ENCODE results near the gene SGTA.

SGTA gene

DNA sequence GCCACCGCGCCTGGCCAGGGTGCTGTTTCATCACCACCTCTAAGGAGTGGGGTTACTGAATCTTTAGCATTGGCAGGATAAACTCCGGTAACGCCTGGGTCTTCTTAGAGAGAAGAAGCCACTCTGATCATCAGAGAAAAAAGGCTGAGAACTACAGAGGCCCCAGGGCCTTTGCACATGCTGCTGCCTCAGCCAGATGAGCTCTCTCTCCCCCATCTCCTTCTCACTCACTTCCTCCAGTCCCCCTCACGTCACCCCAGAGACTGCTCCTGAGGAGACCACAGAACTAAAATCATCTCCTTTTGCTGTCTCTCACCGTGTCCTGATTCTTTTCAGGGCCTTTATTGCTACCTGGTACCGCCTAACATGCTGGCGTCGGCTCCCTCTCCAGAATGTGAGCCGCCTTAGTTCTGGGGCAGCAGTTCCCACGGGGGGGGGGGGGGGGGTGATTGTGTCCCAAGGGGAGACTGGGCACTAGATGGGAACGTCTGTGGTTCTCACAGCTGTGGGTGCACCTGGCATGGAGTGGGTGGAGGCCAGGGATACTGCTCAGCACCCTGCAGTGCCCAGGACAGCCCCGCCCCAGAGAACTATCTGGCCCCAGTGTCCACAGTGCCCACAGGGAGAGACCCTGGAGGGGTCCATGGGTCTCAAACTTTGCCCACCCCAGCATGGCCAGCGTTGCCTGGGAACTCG, 56.8 kb downstream of the SGTA start:
- peaks cover 0 to 4% of the 10 kb centered on the region in 2 experiments for H3K4me1 ChIP-seq (ENCODE audit: control insufficient read depth in 1 of 2, insufficient read depth in 1 of 2, low read depth in 1 of 2, low read length in 1 of 2)

DNA sequence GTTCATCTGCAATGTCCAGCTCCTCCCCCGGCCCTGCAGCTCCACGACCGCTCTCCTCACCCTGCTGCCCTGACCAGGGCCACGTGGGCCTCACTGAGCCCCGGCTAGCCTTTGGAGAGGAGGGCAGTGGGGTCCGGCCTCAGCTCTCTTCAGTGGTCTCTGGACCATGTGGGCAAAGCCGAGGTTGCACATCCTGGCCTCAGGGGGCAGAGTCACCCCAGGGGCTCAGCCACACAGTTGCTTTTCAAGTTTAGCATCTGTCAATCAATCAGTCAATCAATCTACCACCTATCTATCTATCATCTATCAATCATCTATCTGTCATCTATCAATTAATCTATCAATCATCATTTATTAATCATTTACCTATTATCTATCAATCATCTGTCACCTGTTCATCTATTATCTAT, 58.9 kb downstream of the SGTA start:
- Histone ChIP-seq H3K4me1 (ENCODE audit: control insufficient read depth in 1 of 2, insufficient read depth in 1 of 2, low read depth in 1 of 2, low read length in 1 of 2) (peaks cover 0 to 4% of the 10 kb centered on the region in 2 experiments), H3K36me3 (no peaks in the 10 kb centered on the region), H3K4me3 (ENCODE audit: low read depth in 1 of 2, low read length in 1 of 2) (no peak overlapping the region), H3K27me3 (peaks cover 95% of the 10 kb centered on the region), H3K9me3 (no peaks in the 10 kb centered on the region), H3K27ac (no peak overlapping the region)
- TF ChIP-seq, protein P1, sequence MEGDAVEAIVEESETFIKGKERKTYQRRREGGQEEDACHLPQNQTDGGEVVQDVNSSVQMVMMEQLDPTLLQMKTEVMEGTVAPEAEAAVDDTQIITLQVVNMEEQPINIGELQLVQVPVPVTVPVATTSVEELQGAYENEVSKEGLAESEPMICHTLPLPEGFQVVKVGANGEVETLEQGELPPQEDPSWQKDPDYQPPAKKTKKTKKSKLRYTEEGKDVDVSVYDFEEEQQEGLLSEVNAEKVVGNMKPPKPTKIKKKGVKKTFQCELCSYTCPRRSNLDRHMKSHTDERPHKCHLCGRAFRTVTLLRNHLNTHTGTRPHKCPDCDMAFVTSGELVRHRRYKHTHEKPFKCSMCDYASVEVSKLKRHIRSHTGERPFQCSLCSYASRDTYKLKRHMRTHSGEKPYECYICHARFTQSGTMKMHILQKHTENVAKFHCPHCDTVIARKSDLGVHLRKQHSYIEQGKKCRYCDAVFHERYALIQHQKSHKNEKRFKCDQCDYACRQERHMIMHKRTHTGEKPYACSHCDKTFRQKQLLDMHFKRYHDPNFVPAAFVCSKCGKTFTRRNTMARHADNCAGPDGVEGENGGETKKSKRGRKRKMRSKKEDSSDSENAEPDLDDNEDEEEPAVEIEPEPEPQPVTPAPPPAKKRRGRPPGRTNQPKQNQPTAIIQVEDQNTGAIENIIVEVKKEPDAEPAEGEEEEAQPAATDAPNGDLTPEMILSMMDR (IDR thresholded peaks at IDR 0.05), result no peak

More for the DNA sequence above, 56.8 kb downstream of the SGTA start:
- no peaks in the 10 kb centered on the region for H3K9me3 ChIP-seq
- TF ChIP-seq, protein P1 (IDR thresholded peaks at IDR 0.05), result no peak
- peaks cover 74% of the 10 kb centered on the region for H3K27me3 ChIP-seq
- H3K4me3 ChIP-seq (ENCODE audit: low read depth in 1 of 2, low read length in 1 of 2), result no peak overlapping the region
- H3K27ac ChIP-seq, result no peak overlapping the region
- peaks cover 8% of the 10 kb centered on the region for H3K36me3 ChIP-seq

DNA sequence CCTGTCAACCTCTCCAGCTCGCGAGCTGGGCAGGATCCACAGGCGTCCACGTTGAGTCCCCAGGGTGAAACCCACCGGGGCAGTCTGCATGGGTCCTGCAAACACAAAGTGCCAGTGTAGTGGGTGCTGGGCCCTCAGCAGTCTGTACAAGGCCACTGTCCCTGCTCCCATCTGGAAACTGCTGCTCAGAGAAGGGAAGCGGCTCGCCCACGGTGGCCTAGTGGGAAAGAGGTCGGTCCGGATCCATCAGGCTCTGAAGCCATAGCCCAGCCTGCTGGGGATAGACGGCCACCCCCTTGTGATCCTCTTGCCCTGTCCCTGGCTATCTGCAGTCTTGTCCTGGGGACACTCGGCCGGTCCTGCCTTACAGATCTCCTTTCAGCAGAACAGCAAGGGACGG, 59.3 kb downstream of the SGTA start:
- TF ChIP-seq, protein P1 (IDR thresholded peaks at IDR 0.05), result no peak
- no peak overlapping the region for H3K27ac ChIP-seq
- H3K4me3 ChIP-seq (ENCODE audit: low read depth in 1 of 2, low read length in 1 of 2), result no peak overlapping the region

DNA sequence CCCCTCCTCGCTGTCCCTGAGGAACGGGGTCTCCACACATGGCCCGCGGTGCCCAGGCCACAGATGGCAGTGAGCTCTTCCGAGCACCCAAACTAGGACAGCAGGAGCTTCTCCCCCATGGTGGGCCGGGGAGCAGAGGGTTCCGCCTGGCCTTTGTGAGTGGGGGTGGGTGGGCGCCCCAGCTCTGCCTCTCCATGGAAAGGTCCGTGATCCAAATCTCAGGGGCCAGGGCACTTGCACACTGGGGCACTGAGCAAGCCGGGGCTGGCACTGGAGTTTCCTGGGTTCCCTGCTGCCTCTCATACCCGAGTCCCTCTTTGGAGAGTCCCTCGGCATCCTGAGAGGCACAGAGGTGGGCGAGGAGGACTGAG, 59.7 kb downstream of the SGTA start:
- Histone ChIP-seq H3K27ac (no peak overlapping the region), H3K9me3 (no peaks in the 10 kb centered on the region), H3K27me3 (peaks cover 95% of the 10 kb centered on the region), H3K4me1 (ENCODE audit: control insufficient read depth in 1 of 2, insufficient read depth in 1 of 2, low read depth in 1 of 2, low read length in 1 of 2) (peaks cover 0 to 4% of the 10 kb centered on the region in 2 experiments), H3K36me3 (no peaks in the 10 kb centered on the region), H3K4me3 (ENCODE audit: low read depth in 1 of 2, low read length in 1 of 2) (no peak overlapping the region)
- TF ChIP-seq, protein P1 (IDR thresholded peaks at IDR 0.05), result no peak

More for the DNA sequence above, 59.3 kb downstream of the SGTA start:
- no peaks in the 10 kb centered on the region for H3K9me3 ChIP-seq
- H3K36me3 ChIP-seq, result no peaks in the 10 kb centered on the region
- H3K27me3 ChIP-seq, result peaks cover 95% of the 10 kb centered on the region
- H3K4me1 ChIP-seq (ENCODE audit: control insufficient read depth in 1 of 2, insufficient read depth in 1 of 2, low read depth in 1 of 2, low read length in 1 of 2), result peaks cover 0 to 4% of the 10 kb centered on the region in 2 experiments

DNA sequence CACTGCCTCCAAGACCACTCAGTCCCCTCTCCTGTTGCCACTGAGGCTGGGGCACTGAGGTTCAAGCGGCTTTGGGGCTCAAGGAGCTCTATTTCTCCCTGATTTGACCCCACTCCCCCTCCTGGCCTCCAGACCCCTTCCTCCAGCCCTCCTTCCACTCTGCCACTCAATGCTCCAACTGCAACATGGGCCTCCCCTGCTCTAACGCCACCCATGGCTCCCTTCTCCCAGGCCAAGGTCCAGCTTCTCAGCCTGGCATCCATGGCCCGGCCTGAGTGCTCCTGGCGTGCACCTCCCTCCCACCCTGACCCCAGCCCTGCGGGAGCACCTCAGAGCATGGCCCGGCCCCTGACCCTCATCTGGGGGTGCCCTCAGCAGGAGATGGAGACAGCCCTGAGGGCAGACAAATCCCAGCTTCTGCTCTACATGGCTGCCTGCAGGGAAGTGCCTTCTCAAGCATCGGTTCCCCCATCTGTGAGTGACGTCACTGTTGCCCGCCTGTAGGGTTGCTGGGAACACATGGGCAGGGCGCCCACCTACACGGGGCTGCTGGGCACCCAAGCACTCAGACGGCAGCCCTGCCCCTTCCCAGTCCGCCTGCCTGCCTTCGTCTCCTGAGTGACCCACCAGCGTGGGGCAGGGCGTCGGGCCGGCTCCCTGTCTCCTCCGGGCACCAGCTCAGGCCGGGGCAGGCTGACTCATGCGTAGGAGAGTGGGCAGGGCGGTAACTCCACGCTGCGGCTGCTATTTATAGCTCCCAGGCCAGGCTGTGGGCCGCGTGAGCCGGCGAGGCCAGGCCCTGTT, 60.3 kb downstream of the SGTA start:
- Histone ChIP-seq H3K27me3 (peaks cover 95% of the 10 kb centered on the region), H3K9me3 (no peaks in the 10 kb centered on the region), H3K4me1 (ENCODE audit: control insufficient read depth in 1 of 2, insufficient read depth in 1 of 2, low read depth in 1 of 2, low read length in 1 of 2) (peaks cover 0 to 4% of the 10 kb centered on the region in 2 experiments), H3K27ac (no peak overlapping the region), H3K4me3 (ENCODE audit: low read depth in 1 of 2, low read length in 1 of 2) (no peak overlapping the region), H3K36me3 (no peaks in the 10 kb centered on the region)
- TF ChIP-seq, protein P1 (IDR thresholded peaks at IDR 0.05), result no peak
